Activated CD4-positive, alpha-beta T cell treated with anti-CD3 and anti-CD28 coated beads for 1 hour (primary cell): ENCODE data around the gene SLC49A4.

ENCODE experiments used
- DNase-seq: peaks from one replicate; pipeline ENCODE4 v3.0.0-alpha.2; 2020

Gene SLC49A4

GRCh38 chr3:122912772-122913538, 118.1 kb downstream of the SLC49A4 start:
- no peak for DNase-seq

GRCh38 chr3:122913539-122914100, 118.8 kb downstream of the SLC49A4 start:
- DNase-seq: no peak

GRCh38 chr3:122915300-122916055, 120.6 kb downstream of the SLC49A4 start:
- no peak for DNase-seq

- DNase-seq: no peak
Observed at GRCh38 chr3:122916084-122916483, 121.2 kb downstream of the SLC49A4 start.

- DNase-seq: no peak
Observed at GRCh38 chr3:122916580-122916979, 121.7 kb downstream of the SLC49A4 start.

GRCh38 chr3:122917412-122917811, 122.5 kb downstream of the SLC49A4 start:
- DNase-seq: no peak

GRCh38 chr3:122918576-122919290, 123.9 kb downstream of the SLC49A4 start:
- no peak for DNase-seq

GRCh38 chr3:122919291-122919610, 124.4 kb downstream of the SLC49A4 start:
- DNase-seq: no peak

- no peak for DNase-seq
Observed at GRCh38 chr3:122920986-122921385, 126.1 kb downstream of the SLC49A4 start.

GRCh38 chr3:122921791-122922651, 127.2 kb downstream of the SLC49A4 start:
- no peak for DNase-seq

GRCh38 chr3:122923611-122924010, 128.7 kb downstream of the SLC49A4 start:
- no peak for DNase-seq

- DNase-seq: no peak
Observed at GRCh38 chr3:122924056-122924455, 129.2 kb downstream of the SLC49A4 start.

- no peak for DNase-seq
Observed at GRCh38 chr3:122925756-122926155, 130.9 kb downstream of the SLC49A4 start.

GRCh38 chr3:122926322-122926721, 131.5 kb downstream of the SLC49A4 start:
- DNase-seq: no peak

GRCh38 chr3:122926811-122927210, 131.9 kb downstream of the SLC49A4 start:
- no peak for DNase-seq

GRCh38 chr3:122927726-122928125, 132.9 kb downstream of the SLC49A4 start:
- DNase-seq: no peak

GRCh38 chr3:122928396-122929187, 133.7 kb downstream of the SLC49A4 start:
- DNase-seq: no peak

- DNase-seq: no peak
Observed at GRCh38 chr3:122929188-122930062, 134.6 kb downstream of the SLC49A4 start.

GRCh38 chr3:122930063-122930997, 135.5 kb downstream of the SLC49A4 start:
- no peak for DNase-seq
